Measurements from ENCODE around the gene NAALADL2.

DNA sequence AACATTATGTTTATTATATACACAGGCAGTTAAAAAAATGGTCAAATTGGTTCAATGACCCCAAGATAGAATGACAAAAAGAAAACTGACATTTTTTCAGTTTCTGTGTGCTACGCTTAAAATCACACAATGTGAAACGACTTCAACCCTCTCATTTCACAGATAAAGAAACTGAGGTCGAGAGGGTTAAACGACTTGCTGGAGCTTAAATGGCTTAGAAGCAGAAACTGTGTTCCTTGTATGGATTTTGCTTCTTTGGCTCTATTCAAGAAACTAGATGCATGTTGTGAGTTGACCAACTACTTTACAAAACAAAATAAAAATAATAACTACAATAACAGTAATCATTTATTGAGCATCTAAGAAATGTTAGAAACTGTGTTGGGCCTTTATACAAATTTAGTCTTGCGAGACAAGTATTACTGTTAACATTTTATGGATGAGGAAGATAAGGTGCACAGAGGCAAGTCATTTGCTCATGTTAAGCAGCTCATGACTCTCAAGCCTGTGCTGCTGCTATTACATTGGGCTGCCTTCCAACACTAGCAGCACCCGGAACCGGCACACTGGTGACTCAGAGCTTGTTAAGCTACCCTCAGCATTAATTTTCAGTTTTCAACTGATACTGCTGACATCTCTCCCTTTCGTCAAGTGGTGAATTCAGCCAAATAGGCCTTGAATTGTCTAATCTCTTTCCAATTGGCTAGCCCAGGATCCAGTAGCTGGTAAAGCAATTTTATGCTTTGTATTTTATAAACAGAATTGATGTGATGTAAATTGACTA is 487.6 kb downstream of the NAALADL2 start:
- TF ChIP-seq CTCF (IDR thresholded peaks at IDR 0.05) (no peak), EZH2 (IDR thresholded peaks at IDR 0.05) (no peak), EZH2phosphoT487 (IDR thresholded peaks at IDR 0.05) (no peak)

All from neural progenitor cell (in vitro differentiated cells).